Measurements from ENCODE around the gene ALDOB.

- TF ChIP-seq, protein P1, sequence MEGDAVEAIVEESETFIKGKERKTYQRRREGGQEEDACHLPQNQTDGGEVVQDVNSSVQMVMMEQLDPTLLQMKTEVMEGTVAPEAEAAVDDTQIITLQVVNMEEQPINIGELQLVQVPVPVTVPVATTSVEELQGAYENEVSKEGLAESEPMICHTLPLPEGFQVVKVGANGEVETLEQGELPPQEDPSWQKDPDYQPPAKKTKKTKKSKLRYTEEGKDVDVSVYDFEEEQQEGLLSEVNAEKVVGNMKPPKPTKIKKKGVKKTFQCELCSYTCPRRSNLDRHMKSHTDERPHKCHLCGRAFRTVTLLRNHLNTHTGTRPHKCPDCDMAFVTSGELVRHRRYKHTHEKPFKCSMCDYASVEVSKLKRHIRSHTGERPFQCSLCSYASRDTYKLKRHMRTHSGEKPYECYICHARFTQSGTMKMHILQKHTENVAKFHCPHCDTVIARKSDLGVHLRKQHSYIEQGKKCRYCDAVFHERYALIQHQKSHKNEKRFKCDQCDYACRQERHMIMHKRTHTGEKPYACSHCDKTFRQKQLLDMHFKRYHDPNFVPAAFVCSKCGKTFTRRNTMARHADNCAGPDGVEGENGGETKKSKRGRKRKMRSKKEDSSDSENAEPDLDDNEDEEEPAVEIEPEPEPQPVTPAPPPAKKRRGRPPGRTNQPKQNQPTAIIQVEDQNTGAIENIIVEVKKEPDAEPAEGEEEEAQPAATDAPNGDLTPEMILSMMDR (IDR thresholded peaks at IDR 0.05): no peak
- TF ChIP-seq POLR2A (IDR thresholded peaks at IDR 0.05): no peak
Measured at GRCh38 chr9:101435601-101436079, at the start of gene ALDOB.

Measured in uterus (tissue), 2 donors.